Erythroblast (primary cell): ENCODE measurements around the gene ALPL.

Experiments used
- GATA1 ChIP-seq: IDR thresholded peaks from 2 replicates; pipeline ENCODE4 v1.6.1; 2011; ENCODE audit warnings: low read depth, mild to moderate bottlenecking, control low read depth, low read length, moderate library complexity
- POLR2A ChIP-seq: IDR thresholded peaks from 2 replicates; pipeline ENCODE4 v1.6.1; 2011; ENCODE audit warnings: mild to moderate bottlenecking, low read length

DNA sequence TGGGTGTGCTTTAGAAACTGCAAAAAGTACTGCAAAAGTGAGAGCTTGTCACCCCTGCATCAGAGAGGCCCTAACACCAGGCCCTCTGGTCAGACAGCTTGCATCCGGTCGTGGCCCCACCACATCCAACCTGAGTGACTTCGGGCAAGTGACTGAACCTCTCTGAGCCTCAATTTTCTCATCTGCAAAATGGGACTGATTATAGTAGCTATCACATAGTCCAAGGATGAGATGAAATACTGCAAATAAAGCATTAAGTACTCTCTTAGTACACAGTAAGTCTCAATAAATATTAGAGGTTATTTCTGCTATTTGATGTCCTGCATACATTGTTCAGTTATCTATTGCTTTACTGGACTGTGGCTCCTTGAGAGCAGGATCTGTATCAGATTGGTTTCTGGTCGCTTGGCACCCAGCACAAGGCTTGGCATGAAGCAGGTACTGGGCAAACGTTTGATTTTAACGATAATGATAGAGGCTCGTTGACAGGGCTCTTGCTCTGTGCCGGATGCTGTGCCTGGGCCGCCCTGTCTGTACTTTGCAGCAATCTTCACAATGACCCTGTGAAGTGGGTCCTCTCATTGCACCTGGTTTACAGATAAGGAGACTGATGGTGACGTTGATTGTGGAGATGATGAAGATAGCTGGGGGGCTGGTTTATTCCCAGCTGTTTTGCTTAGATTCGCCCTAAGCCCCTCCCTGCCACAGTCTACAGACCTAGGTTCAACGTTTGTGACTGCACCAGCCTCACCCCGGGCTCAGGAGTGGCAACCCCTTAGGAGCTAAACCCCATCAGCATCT is 116.4 kb downstream of the ALPL start:
- no peak for TF ChIP-seq POLR2A
- TF ChIP-seq GATA1 = no peak
